Bronchial epithelial cell (primary cell): Measurements from ENCODE around the gene CAPZA1. TPM values are rescaled to one million over a fixed set of nuclear protein-coding genes. Genes with fewer than 3 reads are reported as not detected.

Experiments
- DNase-seq: peaks from one replicate; pipeline ENCODE4 v3.0.0-alpha.2; 2010; ENCODE audit warnings: low read depth
- FAIRE-seq: peaks from 2 replicates; lab custom pipeline; 2011; peaks lifted over from hg19 to GRCh38; lab: Jason Lieb, UNC
- H3K27me3 ChIP-seq: 2 replicates; pipeline ENCODE4 v1.5.1; 2011; ENCODE audit warnings: low read length; ENCODE audit not compliant: control insufficient read depth, insufficient read depth
- H3K36me3 ChIP-seq: 2 replicates; pipeline ENCODE4 v1.5.1; 2011; ENCODE audit warnings: low read length; ENCODE audit not compliant: control insufficient read depth, insufficient read depth
- H3K4me3 ChIP-seq: 2 replicates; pipeline ENCODE4 v1.5.1; 2011; ENCODE audit warnings: mild to moderate bottlenecking, low read depth, low read length, control low read depth
- total RNA-seq: library from RNA; depleted of rRNA; stranded (reverse); fragments of >200 nt; gene quantifications from 2 replicates; pipeline ENCODE4 v1.2.1, GENCODE V29; 2014
- TF ChIP-seq, protein P1 (sequence below): IDR thresholded peaks from 2 replicates; pipeline ENCODE4 v1.5.1; 2011; ENCODE audit warnings: mild to moderate bottlenecking, moderate library complexity, low read length, control low read depth, inconsistent platforms; ENCODE audit not compliant: insufficient read depth, severe bottlenecking

CAPZA1 gene
- total RNA-seq, 1 donor from 2014 or later, result 265 TPM

DNA sequence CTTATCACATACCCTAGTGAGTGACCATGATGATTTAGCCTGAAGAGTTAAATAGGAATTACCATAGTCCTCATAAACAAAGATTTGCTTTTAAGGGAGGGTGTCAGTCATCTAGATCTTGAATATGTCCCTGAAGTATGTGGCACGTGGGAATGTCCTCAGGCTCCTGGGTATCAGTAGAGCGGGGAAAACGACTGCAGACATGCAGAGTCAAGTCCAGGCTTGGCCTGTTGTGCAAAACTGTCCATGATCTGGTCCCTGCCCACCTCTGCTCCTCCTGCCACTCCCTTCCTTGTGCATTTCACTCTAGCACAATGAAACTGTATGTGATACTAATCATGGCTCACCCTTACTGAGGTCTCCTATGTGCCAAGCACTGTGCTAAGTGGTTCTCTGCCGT is 67.7 kb downstream of the CAPZA1 start:
- H3K27me3 ChIP-seq, result no peaks in the 10 kb centered on the region
- H3K4me3 ChIP-seq, result no peak overlapping the region
- FAIRE-seq, result peak; percentile 93
- peak; percentile 99 for DNase-seq
- TF ChIP-seq, protein P1, sequence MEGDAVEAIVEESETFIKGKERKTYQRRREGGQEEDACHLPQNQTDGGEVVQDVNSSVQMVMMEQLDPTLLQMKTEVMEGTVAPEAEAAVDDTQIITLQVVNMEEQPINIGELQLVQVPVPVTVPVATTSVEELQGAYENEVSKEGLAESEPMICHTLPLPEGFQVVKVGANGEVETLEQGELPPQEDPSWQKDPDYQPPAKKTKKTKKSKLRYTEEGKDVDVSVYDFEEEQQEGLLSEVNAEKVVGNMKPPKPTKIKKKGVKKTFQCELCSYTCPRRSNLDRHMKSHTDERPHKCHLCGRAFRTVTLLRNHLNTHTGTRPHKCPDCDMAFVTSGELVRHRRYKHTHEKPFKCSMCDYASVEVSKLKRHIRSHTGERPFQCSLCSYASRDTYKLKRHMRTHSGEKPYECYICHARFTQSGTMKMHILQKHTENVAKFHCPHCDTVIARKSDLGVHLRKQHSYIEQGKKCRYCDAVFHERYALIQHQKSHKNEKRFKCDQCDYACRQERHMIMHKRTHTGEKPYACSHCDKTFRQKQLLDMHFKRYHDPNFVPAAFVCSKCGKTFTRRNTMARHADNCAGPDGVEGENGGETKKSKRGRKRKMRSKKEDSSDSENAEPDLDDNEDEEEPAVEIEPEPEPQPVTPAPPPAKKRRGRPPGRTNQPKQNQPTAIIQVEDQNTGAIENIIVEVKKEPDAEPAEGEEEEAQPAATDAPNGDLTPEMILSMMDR, result no peak
- peaks cover 14% of the 10 kb centered on the region for H3K36me3 ChIP-seq

DNA sequence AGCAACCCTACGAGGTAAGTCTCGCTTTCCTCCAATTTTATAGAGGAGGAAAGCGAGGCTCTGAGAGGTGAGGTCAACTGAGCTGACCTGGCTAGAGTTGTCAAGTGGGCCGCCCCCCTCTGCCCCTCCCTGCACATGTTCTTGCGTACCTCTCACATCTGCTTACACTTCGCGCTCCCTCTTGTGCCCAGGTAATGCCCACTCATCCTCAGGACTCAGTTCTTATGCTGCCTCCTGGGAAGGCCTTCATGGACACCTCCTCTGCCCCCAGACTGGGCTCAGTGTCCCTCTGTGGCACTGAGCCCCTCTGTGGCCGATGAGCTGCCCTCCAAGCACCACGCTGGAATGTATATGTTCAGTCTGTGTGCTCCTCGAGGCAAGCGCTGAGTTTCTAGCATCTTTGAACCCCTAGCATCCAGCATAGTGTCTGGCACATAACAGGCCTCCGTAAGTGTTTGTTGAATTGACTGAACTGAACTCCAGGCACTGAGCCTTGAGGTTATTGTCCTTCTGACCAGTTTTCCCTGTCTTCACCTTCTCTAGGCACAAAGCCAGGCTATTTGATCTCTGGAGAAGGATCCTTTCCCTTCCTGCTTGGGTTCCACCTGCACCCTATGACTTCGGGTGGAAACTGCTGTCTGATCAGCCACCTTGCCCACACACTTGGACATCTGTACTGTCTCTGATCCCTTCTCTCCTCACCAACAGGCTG is 68.3 kb downstream of the CAPZA1 start:
- Histone ChIP-seq H3K4me3 (no peak overlapping the region), H3K36me3 (peaks cover 20% of the 10 kb centered on the region), H3K27me3 (no peaks in the 10 kb centered on the region)
- DNase-seq (no peak), FAIRE-seq (no peak)
- TF ChIP-seq, protein P1, result no peak

DNA sequence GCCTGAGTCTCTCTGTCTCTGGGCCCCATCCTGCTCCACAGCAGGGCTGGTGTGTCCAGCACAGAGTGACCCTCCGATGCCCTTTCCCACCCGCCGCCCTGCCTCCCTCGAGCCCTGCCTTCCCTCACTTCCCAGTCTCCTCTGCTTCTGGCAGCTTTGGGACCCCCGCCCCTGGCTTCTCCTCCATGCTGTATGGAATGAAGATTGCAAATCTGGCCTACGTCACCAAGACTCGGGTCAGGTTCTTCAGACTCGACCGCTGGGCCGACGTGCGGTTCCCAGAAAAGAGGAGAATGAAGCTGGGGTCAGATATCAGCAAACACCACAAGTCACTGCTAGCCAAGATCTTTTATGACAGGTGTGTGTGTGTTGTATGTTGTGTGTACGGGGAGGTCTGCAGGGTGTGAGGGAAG is 69.2 kb downstream of the CAPZA1 start:
- TF ChIP-seq, protein P1, result no peak
- FAIRE-seq, result no peak
- Histone ChIP-seq H3K27me3 (no peaks in the 10 kb centered on the region), H3K4me3 (no peak overlapping the region), H3K36me3 (peaks cover 23% of the 10 kb centered on the region)
- DNase-seq, result no peak

DNA sequence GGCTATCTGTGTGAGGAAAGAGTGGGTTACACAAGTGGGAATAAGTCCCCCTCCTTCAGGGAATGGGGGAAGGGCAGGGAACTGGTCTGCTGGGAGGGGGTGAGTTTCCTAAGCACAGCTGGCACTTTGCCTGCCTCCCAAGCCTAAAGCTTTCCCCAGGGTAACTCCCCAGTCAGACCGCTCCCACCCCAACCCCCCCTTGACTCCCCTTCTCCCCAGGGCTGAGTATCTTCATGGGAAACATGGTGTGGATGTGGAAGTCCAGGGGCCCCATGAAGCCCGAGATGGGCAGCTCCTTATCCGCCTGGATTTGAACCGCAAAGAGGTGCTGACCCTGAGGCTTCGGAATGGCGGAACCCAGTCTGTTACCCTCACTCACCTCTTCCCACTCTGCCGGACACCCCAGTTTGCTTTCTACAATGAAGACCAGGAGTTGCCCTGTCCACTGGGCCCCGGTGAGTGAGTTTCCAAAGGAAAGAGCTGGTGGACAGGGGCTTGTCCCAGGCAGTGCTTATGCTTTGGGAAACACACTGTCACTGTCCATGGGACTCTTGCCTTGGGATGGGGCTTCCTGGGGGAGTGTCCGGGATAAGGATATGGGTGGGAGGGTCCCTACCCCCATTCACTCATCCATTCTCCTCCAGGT is 69.7 kb downstream of the CAPZA1 start:
- H3K27me3 ChIP-seq, result no peaks in the 10 kb centered on the region
- peaks cover 27% of the 10 kb centered on the region for H3K36me3 ChIP-seq
- TF ChIP-seq, protein P1, result no peak
- FAIRE-seq (no peak), DNase-seq (no peak)
- H3K4me3 ChIP-seq, result no peak overlapping the region

DNA sequence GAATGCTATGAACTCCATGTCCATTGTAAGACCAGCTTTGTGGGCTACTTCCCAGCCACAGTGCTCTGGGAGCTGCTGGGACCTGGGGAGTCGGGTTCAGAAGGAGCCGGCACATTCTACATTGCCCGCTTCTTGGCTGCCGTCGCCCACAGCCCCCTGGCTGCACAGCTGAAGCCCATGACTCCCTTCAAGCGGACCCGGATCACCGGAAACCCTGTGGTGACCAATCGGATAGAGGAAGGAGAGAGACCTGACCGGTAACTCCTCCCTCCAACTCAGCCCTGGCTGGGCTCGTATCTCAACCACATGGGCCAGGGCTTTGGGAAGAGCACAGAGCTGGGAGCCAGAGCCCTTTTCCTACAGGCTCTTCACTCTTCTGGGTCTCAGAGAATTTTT is 70.2 kb downstream of the CAPZA1 start:
- Histone ChIP-seq H3K27me3 (no peaks in the 10 kb centered on the region), H3K4me3 (no peak overlapping the region), H3K36me3 (peaks cover 29% of the 10 kb centered on the region)
- DNase-seq (no peak), FAIRE-seq (no peak)
- TF ChIP-seq, protein P1, result no peak
